GM19025 (cell line): Measurements from ENCODE around the gene KCNQ1.

Source experiments
- ATAC-seq: cut with Tn5 transposase; IDR thresholded peaks from one replicate; pipeline ENCODE4 v1.9.1; 2021; ENCODE audit warnings: mild to moderate bottlenecking, low read depth, moderate library complexity; ENCODE audit not compliant: unreplicated experiment

The KCNQ1 gene

GRCh38 chr11:2892215-2892966, 447.6 kb downstream of the KCNQ1 start:
- peak; percentile 48 for ATAC-seq

DNA sequence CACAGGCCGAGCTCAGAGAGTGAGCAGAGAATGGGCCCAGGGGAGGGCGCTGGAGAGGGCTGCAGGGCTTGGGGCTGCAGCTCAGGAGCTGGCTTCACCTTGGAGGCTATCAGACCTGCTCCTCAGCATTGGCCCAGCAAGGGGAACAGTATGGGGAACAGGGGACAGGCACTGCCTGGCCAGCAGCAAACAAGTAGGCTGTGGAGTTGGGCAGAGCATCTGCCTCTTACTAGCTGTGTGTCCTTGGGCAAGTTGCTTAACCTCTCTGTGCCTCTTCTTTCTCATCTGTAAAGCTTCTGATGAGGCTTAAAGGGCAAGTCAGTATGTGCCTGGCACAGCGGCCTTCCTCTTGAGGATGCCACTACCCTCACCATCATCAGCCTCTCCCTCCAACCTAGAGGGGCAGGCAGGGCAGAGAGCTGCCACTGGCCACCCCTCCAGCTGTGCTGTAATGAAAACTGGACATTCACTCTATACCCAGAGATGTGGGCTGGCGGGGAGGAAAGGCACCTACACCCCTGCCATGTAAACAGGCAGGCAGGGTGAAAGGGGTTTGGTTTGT, 448.2 kb downstream of the KCNQ1 start:
- no peak for ATAC-seq

- no peak for ATAC-seq
These were observed 449.1 kb downstream of the KCNQ1 start for GRCh38 chr11:2893935-2894334.

GRCh38 chr11:2896047-2896446, 451.2 kb downstream of the KCNQ1 start:
- ATAC-seq = no peak

- no peak for ATAC-seq
These were observed 452.2 kb downstream of the KCNQ1 start for GRCh38 chr11:2897048-2897447.

DNA sequence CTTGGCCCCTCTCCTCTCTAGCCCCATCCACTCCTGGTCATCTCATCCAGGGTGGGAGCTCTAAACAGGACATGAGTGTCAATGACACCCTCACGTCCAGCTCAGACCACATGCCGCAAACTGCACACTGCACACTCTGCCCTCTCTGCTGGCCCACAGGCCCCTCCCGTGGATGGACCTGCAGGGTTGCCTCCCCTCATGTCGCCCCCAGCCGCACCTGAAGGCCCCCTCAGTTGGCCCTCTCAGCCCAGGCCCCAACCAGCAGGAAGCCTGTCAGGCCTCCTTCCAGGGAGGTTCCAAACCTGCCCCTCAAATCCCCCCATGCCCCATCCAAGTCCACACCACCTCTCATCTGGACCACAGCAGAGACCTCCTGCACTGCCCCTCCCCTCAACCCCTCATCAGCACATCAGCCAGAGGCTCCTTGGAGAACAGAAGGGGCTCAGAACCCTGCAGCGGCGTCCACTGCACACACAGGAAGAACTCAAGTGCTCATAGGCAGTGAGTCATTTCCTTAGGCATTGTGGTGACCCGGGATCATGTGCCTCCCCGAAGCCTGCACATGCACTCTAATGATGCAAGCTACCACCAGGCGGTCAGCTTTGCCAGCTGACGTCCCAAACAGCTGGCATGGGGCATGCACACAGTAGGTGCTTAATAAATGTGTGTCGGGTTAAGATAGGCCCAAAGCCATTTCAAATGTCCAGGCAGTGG, 453.7 kb downstream of the KCNQ1 start:
- ATAC-seq = no peak
